HG03064 (cell line): Measurements from ENCODE around the gene MATN4.

ENCODE experiments used
- ATAC-seq: cut with Tn5 transposase; IDR thresholded peaks from one replicate; pipeline ENCODE4 v1.9.1; 2021; ENCODE audit warnings: low read depth; ENCODE audit not compliant: unreplicated experiment

MATN4 gene

GRCh38 chr20:45341579-45341938 lies 33.5 kb upstream of the MATN4 start:
- ATAC-seq: no peak

- ATAC-seq: no peak
These were observed 32.9 kb upstream of the MATN4 start for GRCh38 chr20:45340951-45341350.

- no peak for ATAC-seq
These were observed 32.2 kb upstream of the MATN4 start for GRCh38 chr20:45340236-45340847.

- ATAC-seq: no peak
These were observed 31.7 kb upstream of the MATN4 start for GRCh38 chr20:45339799-45340198.

- ATAC-seq: no peak
These were observed 31.0 kb upstream of the MATN4 start for GRCh38 chr20:45339084-45339483.

GRCh38 chr20:45338121-45339030 lies 30.3 kb upstream of the MATN4 start:
- ATAC-seq: no peak

- no peak for ATAC-seq
These were observed 29.4 kb upstream of the MATN4 start for GRCh38 chr20:45337367-45338120.

GRCh38 chr20:45336530-45337366 lies 28.6 kb upstream of the MATN4 start:
- ATAC-seq: no peak

- no peak for ATAC-seq
These were observed 22.4 kb upstream of the MATN4 start for GRCh38 chr20:45330476-45330875.

GRCh38 chr20:45329497-45330319 lies 21.6 kb upstream of the MATN4 start:
- ATAC-seq: no peak

GRCh38 chr20:45328451-45328850 lies 20.4 kb upstream of the MATN4 start:
- ATAC-seq: no peak

GRCh38 chr20:45325371-45325770 lies 17.3 kb upstream of the MATN4 start:
- ATAC-seq: no peak

- no peak for ATAC-seq
These were observed 15.6 kb upstream of the MATN4 start for GRCh38 chr20:45323731-45324130.

- no peak for ATAC-seq
These were observed 14.9 kb upstream of the MATN4 start for GRCh38 chr20:45322952-45323383.

- ATAC-seq: no peak
These were observed 13.0 kb upstream of the MATN4 start for GRCh38 chr20:45320948-45321595.

GRCh38 chr20:45318948-45319347 lies 10.8 kb upstream of the MATN4 start:
- ATAC-seq: no peak

GRCh38 chr20:45318386-45318939 lies 10.4 kb upstream of the MATN4 start:
- ATAC-seq: no peak

- ATAC-seq: no peak
These were observed 9.7 kb upstream of the MATN4 start for GRCh38 chr20:45317826-45318225.
